ENCODE data around the gene RALGPS1. TPM values are rescaled to one million over a fixed set of nuclear protein-coding genes. Genes with fewer than 3 reads are reported as not detected.

RALGPS1 gene
- total and polyA plus RNA-seq, 2 of the 13 experiments (the other 11 are each of a cell fraction or from before 2014, with no cell fraction given): 3.7 to 6.5 TPM

- TF ChIP-seq PHF21A (CRISPR knock-in tag; IDR thresholded peaks at IDR 0.05) (peak; percentile 21; the same call in 1 of the 2 replicates), ZNF580 (CRISPR knock-in tag; IDR thresholded peaks at IDR 0.05; ENCODE audit: borderline replicate concordance, low read depth) (no peak), ZNF234 (CRISPR knock-in tag; conservative IDR thresholded peaks at IDR 0.05) (no peak), ZMAT5 (CRISPR knock-in tag; IDR thresholded peaks at IDR 0.05; ENCODE audit: borderline replicate concordance, low read depth) (no peak), NFYC (CRISPR knock-in tag; IDR thresholded peaks at IDR 0.05) (no peak), ZFP1 (CRISPR knock-in tag; IDR thresholded peaks at IDR 0.05) (no peak), TFAP4 (IDR thresholded peaks at IDR 0.05; ENCODE audit: borderline replicate concordance, low read depth) (peak; percentile 78; the same call in 1 of the 2 replicates), HDAC1 (CRISPR knock-in tag; IDR thresholded peaks at IDR 0.05) (peak; percentile 74), NFATC3 (CRISPR knock-in tag; IDR thresholded peaks at IDR 0.05) (no peak), ZFP36L2 (CRISPR knock-in tag; IDR thresholded peaks at IDR 0.05) (no peak), ZNF33B (CRISPR knock-in tag; IDR thresholded peaks at IDR 0.05) (peak; percentile 54; the same call in 1 of the 2 replicates), RORA (CRISPR knock-in tag; IDR thresholded peaks at IDR 0.05) (no peak), ZNF768 (CRISPR knock-in tag; IDR thresholded peaks at IDR 0.05) (no peak), ZSCAN30 (CRISPR knock-in tag; IDR thresholded peaks at IDR 0.05) (no peak), WIZ (CRISPR knock-in tag; IDR thresholded peaks at IDR 0.05) (no peak), ZBTB37 (CRISPR knock-in tag; IDR thresholded peaks at IDR 0.05) (no peak)
- TF ChIP-seq, protein P1, sequence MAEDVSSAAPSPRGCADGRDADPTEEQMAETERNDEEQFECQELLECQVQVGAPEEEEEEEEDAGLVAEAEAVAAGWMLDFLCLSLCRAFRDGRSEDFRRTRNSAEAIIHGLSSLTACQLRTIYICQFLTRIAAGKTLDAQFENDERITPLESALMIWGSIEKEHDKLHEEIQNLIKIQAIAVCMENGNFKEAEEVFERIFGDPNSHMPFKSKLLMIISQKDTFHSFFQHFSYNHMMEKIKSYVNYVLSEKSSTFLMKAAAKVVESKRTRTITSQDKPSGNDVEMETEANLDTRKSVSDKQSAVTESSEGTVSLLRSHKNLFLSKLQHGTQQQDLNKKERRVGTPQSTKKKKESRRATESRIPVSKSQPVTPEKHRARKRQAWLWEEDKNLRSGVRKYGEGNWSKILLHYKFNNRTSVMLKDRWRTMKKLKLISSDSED (CRISPR knock-in tag; IDR thresholded peaks at IDR 0.05): no peak
- TF ChIP-seq, protein P2, sequence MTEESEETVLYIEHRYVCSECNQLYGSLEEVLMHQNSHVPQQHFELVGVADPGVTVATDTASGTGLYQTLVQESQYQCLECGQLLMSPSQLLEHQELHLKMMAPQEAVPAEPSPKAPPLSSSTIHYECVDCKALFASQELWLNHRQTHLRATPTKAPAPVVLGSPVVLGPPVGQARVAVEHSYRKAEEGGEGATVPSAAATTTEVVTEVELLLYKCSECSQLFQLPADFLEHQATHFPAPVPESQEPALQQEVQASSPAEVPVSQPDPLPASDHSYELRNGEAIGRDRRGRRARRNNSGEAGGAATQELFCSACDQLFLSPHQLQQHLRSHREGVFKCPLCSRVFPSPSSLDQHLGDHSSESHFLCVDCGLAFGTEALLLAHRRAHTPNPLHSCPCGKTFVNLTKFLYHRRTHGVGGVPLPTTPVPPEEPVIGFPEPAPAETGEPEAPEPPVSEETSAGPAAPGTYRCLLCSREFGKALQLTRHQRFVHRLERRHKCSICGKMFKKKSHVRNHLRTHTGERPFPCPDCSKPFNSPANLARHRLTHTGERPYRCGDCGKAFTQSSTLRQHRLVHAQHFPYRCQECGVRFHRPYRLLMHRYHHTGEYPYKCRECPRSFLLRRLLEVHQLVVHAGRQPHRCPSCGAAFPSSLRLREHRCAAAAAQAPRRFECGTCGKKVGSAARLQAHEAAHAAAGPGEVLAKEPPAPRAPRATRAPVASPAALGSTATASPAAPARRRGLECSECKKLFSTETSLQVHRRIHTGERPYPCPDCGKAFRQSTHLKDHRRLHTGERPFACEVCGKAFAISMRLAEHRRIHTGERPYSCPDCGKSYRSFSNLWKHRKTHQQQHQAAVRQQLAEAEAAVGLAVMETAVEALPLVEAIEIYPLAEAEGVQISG (CRISPR knock-in tag; IDR thresholded peaks at IDR 0.05): no peak
- TF ChIP-seq, protein P3, sequence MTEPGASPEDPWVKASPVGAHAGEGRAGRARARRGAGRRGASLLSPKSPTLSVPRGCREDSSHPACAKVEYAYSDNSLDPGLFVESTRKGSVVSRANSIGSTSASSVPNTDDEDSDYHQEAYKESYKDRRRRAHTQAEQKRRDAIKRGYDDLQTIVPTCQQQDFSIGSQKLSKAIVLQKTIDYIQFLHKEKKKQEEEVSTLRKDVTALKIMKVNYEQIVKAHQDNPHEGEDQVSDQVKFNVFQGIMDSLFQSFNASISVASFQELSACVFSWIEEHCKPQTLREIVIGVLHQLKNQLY (CRISPR knock-in tag; IDR thresholded peaks at IDR 0.05): no peak
- TF ChIP-seq, protein P4, sequence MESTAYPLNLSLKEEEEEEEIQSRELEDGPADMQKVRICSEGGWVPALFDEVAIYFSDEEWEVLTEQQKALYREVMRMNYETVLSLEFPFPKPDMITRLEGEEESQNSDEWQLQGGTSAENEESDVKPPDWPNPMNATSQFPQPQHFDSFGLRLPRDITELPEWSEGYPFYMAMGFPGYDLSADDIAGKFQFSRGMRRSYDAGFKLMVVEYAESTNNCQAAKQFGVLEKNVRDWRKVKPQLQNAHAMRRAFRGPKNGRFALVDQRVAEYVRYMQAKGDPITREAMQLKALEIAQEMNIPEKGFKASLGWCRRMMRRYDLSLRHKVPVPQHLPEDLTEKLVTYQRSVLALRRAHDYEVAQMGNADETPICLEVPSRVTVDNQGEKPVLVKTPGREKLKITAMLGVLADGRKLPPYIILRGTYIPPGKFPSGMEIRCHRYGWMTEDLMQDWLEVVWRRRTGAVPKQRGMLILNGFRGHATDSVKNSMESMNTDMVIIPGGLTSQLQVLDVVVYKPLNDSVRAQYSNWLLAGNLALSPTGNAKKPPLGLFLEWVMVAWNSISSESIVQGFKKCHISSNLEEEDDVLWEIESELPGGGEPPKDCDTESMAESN (CRISPR knock-in tag; conservative IDR thresholded peaks at IDR 0.05): peak; percentile 46; the same call in 1 of the 2 replicates
Observed at GRCh38 chr9:127122176-127123063, 207.8 kb downstream of the RALGPS1 start, which contains the start of gene ANGPTL2 (continued).

Measured in HepG2 (cell line).